ENCODE results near the gene FCHSD1.

The FCHSD1 gene

DNA sequence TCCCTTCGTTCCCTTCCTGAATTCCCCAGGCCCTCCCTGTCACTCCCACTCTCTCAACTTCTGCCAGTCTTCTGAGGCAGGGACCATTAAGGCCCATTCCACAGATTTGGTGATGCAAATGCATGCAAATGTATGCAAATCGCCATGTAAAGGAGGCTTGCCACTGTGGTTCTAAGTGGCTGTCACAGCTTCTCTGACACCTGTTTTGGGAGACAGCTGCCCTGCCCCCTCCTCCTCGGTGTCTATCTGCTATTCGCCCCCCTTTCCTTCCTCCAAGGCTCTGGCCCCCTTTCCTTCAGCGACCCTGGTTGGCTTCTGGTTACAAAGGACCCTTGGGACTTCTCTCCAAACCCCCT is 41.3 kb upstream of the FCHSD1 start:
- H3K27me3 ChIP-seq (ENCODE audit: insufficient read depth, low read length, poor library complexity): peaks cover 27% of the 10 kb centered on the region
- ATAC-seq (ENCODE audit: insufficient read depth, low read depth): no peak
- no peaks in the 10 kb centered on the region for H4K20me1 ChIP-seq (ENCODE audit: insufficient read depth, low read length)
- peak overlapping the region; percentile 30; the same call in 1 of the 2 replicates for H3K9ac ChIP-seq (ENCODE audit: low read depth, low read length)
- H3K4me2 ChIP-seq (ENCODE audit: insufficient read depth, low read length): peak overlapping the region; percentile 62
- no peak overlapping the region for H3K27ac ChIP-seq (ENCODE audit: low read length)
- no peak for DNase-seq
- H3K4me1 ChIP-seq (ENCODE audit: insufficient read depth, low read length): peaks cover 9% of the 10 kb centered on the region
- H3K9me3 ChIP-seq (ENCODE audit: insufficient read depth, low read length, severe bottlenecking): no peaks in the 10 kb centered on the region
- H3K79me2 ChIP-seq (ENCODE audit: insufficient read depth, low read length): no peaks in the 10 kb centered on the region
- peak overlapping the region in 1 of 2 experiments; percentile 43; a peak in 1 of 4 replicates for H3K4me3 ChIP-seq (ENCODE audit: low read depth in 1 of 2, low read length in 2 of 2)
- peak overlapping the region; percentile 53; the same call in 1 of the 2 replicates for H2AFZ ChIP-seq (ENCODE audit: low read depth, low read length)
- no peaks in the 10 kb centered on the region for H3K36me3 ChIP-seq (ENCODE audit: insufficient read depth, low read length)
- TF ChIP-seq EZH2 (IDR thresholded peaks at IDR 0.05; ENCODE audit: borderline replicate concordance, low read depth, low read length, severe bottlenecking) (no peak), CTCF (IDR thresholded peaks at IDR 0.05; ENCODE audit: borderline replicate concordance, extremely low read depth, low read length, poor library complexity, severe bottlenecking) (no peak)

DNA sequence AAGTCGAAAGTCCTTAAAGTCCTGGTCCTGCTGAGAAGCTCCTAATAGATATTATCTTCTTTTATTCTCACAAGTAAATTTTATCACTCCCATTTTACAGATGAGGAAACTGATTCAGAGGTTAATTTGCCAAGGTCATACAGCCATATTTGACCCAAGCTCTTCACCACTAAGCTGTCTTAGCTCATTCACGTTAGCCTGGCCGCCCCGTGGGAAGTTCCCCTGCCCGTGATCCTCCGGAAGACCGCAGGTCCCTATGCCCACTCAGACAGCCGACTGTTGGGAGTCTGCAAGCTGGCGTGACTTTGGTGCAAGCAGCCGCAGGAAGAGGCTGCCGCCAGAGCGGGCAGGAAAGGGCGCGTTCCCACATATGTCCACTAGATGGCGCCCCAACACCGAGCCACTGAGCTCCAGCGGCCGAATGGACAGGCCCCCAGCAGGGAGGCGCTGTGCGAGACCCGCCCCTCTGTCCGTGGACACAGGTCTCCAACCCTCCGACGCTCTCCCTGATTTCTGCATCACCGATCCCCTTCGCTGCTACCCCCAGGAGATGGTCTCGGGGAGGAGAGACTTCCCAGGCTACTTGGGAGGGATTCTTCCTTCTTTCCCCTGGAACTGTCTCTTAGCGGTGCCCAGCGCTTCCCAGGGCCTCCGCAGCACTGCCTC is 40.8 kb upstream of the FCHSD1 start:
- Histone ChIP-seq H3K79me2 (ENCODE audit: insufficient read depth, low read length) (no peaks in the 10 kb centered on the region), H4K20me1 (ENCODE audit: insufficient read depth, low read length) (no peaks in the 10 kb centered on the region), H3K36me3 (ENCODE audit: insufficient read depth, low read length) (no peaks in the 10 kb centered on the region), H3K9ac (ENCODE audit: low read depth, low read length) (peak overlapping the region; percentile 30; the same call in 1 of the 2 replicates), H3K4me1 (ENCODE audit: insufficient read depth, low read length) (peaks cover 9% of the 10 kb centered on the region), H3K4me2 (ENCODE audit: insufficient read depth, low read length) (peak overlapping the region; percentile 62), H3K27me3 (ENCODE audit: insufficient read depth, low read length, poor library complexity) (peaks cover 27% of the 10 kb centered on the region), H2AFZ (ENCODE audit: low read depth, low read length) (peak overlapping the region; percentile 67), H3K4me3 (ENCODE audit: low read depth in 1 of 2, low read length in 2 of 2) (peak overlapping the region in 1 of 2 experiments; percentile 43; a peak in 2 of 4 replicates), H3K9me3 (ENCODE audit: insufficient read depth, low read length, severe bottlenecking) (no peaks in the 10 kb centered on the region), H3K27ac (ENCODE audit: low read length) (no peak overlapping the region)
- TF ChIP-seq CTCF (IDR thresholded peaks at IDR 0.05; ENCODE audit: borderline replicate concordance, extremely low read depth, low read length, poor library complexity, severe bottlenecking): peak; percentile 97
- no peak for TF ChIP-seq EZH2 (IDR thresholded peaks at IDR 0.05; ENCODE audit: borderline replicate concordance, low read depth, low read length, severe bottlenecking)
- ATAC-seq (ENCODE audit: insufficient read depth, low read depth) (peak; percentile 93), DNase-seq (peak; percentile 82)

DNA sequence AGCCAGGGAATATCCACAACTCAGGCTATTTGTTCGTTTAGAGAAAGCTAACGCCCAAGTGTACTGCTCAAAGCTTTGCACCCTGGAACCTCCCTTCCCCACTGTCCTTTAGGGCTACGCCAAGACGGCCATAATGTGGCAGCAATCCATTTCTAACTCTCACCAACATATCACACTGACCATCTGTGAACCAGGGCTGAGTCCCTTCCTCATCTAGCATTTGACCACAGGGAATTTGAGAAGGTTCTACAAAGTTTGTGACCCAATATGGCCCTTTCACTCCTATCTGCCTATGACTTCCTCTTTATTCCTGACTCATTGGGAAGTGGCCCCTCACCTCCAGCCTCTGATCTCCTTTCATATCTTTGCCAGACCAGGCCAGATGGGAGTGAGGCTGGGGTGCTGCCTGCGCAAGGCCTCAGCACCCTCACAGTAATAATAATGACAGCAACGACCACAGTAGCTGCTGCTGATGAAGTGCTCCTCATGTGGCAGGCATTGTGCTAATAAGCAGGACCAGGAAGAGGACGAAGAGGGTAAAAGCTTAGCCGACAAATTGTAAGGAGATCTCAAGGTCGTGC is 40.2 kb upstream of the FCHSD1 start:
- Histone ChIP-seq H3K4me2 (ENCODE audit: insufficient read depth, low read length) (no peak overlapping the region; the same call in 1 of the 2 replicates), H4K20me1 (ENCODE audit: insufficient read depth, low read length) (no peaks in the 10 kb centered on the region), H3K36me3 (ENCODE audit: insufficient read depth, low read length) (no peaks in the 10 kb centered on the region), H3K9ac (ENCODE audit: low read depth, low read length) (no peak overlapping the region), H3K27me3 (ENCODE audit: insufficient read depth, low read length, poor library complexity) (peaks cover 25% of the 10 kb centered on the region), H2AFZ (ENCODE audit: low read depth, low read length) (no peak overlapping the region), H3K27ac (ENCODE audit: low read length) (no peak overlapping the region), H3K79me2 (ENCODE audit: insufficient read depth, low read length) (no peaks in the 10 kb centered on the region), H3K9me3 (ENCODE audit: insufficient read depth, low read length, severe bottlenecking) (no peaks in the 10 kb centered on the region), H3K4me3 (ENCODE audit: low read depth in 1 of 2, low read length in 2 of 2) (no peak overlapping the region), H3K4me1 (ENCODE audit: insufficient read depth, low read length) (peaks cover 9% of the 10 kb centered on the region)
- DNase-seq (no peak), ATAC-seq (ENCODE audit: insufficient read depth, low read depth) (no peak)
- TF ChIP-seq CTCF (IDR thresholded peaks at IDR 0.05; ENCODE audit: borderline replicate concordance, extremely low read depth, low read length, poor library complexity, severe bottlenecking) (no peak), EZH2 (IDR thresholded peaks at IDR 0.05; ENCODE audit: borderline replicate concordance, low read depth, low read length, severe bottlenecking) (no peak)
